OCI-LY3 (cell line): Measurements from ENCODE around the gene LILRB4.

ENCODE experiments used
- CTCF ChIP-seq: fragments of 200-600, 300-600 bp; sonication (generic); IDR thresholded peaks from 2 replicates; pipeline ENCODE4 v1.5.1; 2014; ENCODE audit warnings: antibody characterized with exemption, low read length, low read depth
- EZH2phosphoT487 ChIP-seq: fragments of 200-600 bp; shearing (Covaris generic); IDR thresholded peaks from 2 replicates; pipeline ENCODE4 v1.6.1; 2018; ENCODE audit warnings: antibody characterized with exemption, mixed run types, low read depth

GRCh38 chr19:54694648-54695047 is 31.9 kb downstream of the LILRB4 start:
- TF ChIP-seq CTCF (no peak), EZH2phosphoT487 (no peak)
